Body of pancreas (tissue), 4 donors: ENCODE results near the gene ZSCAN5B. TPM values are rescaled to one million over a fixed set of nuclear protein-coding genes. Genes with fewer than 3 reads are reported as not detected.
A peak's percentile ranks its signal among the peaks of the same experiment; 100 is the strongest.
"Not testable (repeated sequence)": the region's sequence is repeated elsewhere in the genome, so short reads cannot be mapped to it uniquely, and the experiment has no call there.

ENCODE experiments used
- ATAC-seq: fragments of 150-250 bp; one replicate; pipeline ENCODE4 v1.9.1; 2016
- DNase-seq, 4 donors: peaks; one replicate each; pipeline ENCODE4 v3.0.0-alpha.2; 2019
- H3K27ac ChIP-seq, 4 donors: fragments of 200-600 bp; sonication (generic); 1 replicate in 3 of 4; 2 replicates in 1 of 4; pipeline versions ENCODE4 v1.5.1 to v1.6.1; 2016 to 2019; ENCODE audit warnings: mild to moderate bottlenecking in 1 of 4, mixed read lengths in 1 of 4, moderate library complexity in 1 of 4
- H3K27me3 ChIP-seq, 2 donors: fragments of 200-600 bp; sonication (generic); one replicate each; pipeline ENCODE4 v1.6.0; 2016; ENCODE audit warnings: mild to moderate bottlenecking in 1 of 2
- H3K36me3 ChIP-seq, 2 donors: fragments of 200-600 bp; sonication (generic); replicated peaks in 1 of 2; 2 replicates each; pipeline ENCODE4 v1.5.1; 2016; ENCODE audit warnings: low read depth in 2 of 2; ENCODE audit not compliant: insufficient read depth in 1 of 2
- H3K4me1 ChIP-seq: fragments of 200-600 bp; sonication (generic); one replicate; pipeline ENCODE4 v1.6.0; 2016
- H3K4me3 ChIP-seq, 2 donors: fragments of 200-600 bp; sonication (generic); 1 replicate in 1 of 2; 2 replicates in 1 of 2; pipeline ENCODE4 v1.5.1; 2016 to 2019
- H3K9me3 ChIP-seq, 3 donors: fragments of 200-600 bp; sonication (generic); 1 replicate in 2 of 3; 2 replicates in 1 of 3; pipeline ENCODE4 v1.5.1; 2016
- CTCF ChIP-seq, 7 experiments: fragments of 450-650 bp in 4 of 7; fragments of 200-600 bp in 3 of 7; sonication (generic) in 3 of 7; IDR thresholded peaks; one replicate each; pipeline ENCODE4 v1.5.1; 2016 to 2019; ENCODE audit warnings: antibody characterized with exemption in 7 of 7
- POLR2A ChIP-seq, 3 donors: fragments of 450-650 bp; IDR thresholded peaks; one replicate each; pipeline ENCODE4 v1.6.1; 2016; ENCODE audit warnings: antibody characterized with exemption in 3 of 3, mild to moderate bottlenecking in 2 of 3
- WGBS, 2 donors: methylation state at CpG; one replicate each; pipeline ENCODE4 v1.1.5; 2017; 5-methylcytosine and 5-hydroxymethylcytosine counted together
- intact Hi-C: fragments of 100-400 bp; cut with DNase I; formaldehyde crosslinking; loops from one replicate; pipeline ENCODE4 v1.15.1; 2023
- total RNA-seq, 2 donors: library from RNA; depleted of rRNA; stranded (reverse); fragments of >200 nt; gene quantifications; one replicate each; pipeline ENCODE4 v1.1.0, GENCODE V29; 2016

ZSCAN5B gene
- total RNA-seq, 2 donors from 2014 or later: not detected

DNA sequence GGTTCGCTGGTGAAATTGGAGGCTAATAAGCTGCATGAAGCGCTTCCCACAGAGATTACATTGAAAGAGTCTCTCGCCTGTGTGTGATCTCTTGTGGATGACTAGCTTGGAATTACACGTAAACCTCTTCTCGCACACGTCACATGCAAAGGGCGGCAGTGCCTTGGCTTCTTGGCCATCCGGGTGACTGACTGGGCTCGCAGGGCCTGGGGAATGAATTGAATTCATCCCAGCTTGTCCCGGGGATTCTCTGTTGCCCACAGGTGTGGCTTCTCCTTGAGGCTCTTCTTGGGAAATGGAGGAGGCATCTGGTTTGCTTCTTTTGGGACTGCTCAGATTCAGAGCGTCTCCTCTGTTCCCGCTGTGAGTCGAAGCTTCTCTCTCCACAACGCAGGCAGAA is 24.3 kb upstream of the ZSCAN5B start:
- H3K4me3 ChIP-seq: no peak overlapping the region
- 86 to 92% methylated on average over 14 of the region's 14 CpGs for WGBS, 2 donors
- DNase-seq: no peak
- H3K4me1 ChIP-seq: peaks cover 10% of the 10 kb centered on the region
- H3K27me3 ChIP-seq: no peaks in the 10 kb centered on the region
- ATAC-seq: no peak
- no peaks in the 10 kb centered on the region for H3K9me3 ChIP-seq
- intact Hi-C loops: no loop called here
- no peak overlapping the region for H3K27ac ChIP-seq
- no peak for TF ChIP-seq CTCF (IDR thresholded peaks at IDR 0.05)
- no peak for TF ChIP-seq POLR2A (IDR thresholded peaks at IDR 0.05)
- peaks cover 0 to 4% of the 10 kb centered on the region in 2 donors for H3K36me3 ChIP-seq

DNA sequence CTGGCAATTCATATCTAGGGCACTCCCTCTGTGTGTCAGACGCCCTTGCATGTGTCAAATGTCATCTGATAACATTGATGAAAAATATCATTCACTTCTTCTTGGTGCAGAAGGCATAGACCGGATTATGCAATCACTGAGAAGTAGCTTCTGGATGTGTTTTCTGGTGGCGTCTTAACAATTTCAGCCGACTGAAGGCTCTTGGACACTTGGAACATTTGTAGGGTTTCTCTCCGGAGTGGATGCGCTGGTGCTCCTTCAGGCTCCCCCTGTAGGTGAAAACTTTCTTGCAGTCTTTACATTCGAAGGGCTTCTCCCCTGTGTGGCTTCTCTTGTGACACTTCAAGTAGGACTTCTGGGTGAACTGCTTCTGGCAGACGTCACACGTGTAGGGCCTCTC is 23.9 kb upstream of the ZSCAN5B start:
- H3K27ac ChIP-seq, ATAC-seq, H3K36me3 ChIP-seq, H3K27me3 ChIP-seq, H3K9me3 ChIP-seq, intact Hi-C loops, H3K4me3 ChIP-seq: not testable (repeated sequence)
- WGBS, 2 donors: 53 to 54% methylated on average over 9 of the region's 9 CpGs
- H3K4me1 ChIP-seq: peaks cover 11% of the 10 kb centered on the region
- DNase-seq: peak in 2 of 4 donors; percentile 6 to 7
- TF ChIP-seq CTCF (IDR thresholded peaks at IDR 0.05): peak in 4 of 7 experiments; percentile 6 to 27 (median 16)

- H3K27me3 ChIP-seq: no peaks in the 10 kb centered on the region
- no peak overlapping the region for H3K27ac ChIP-seq
- TF ChIP-seq CTCF (IDR thresholded peaks at IDR 0.05) (no peak), POLR2A (IDR thresholded peaks at IDR 0.05) (no peak)
- peaks cover 0 to 4% of the 10 kb centered on the region in 2 donors for H3K36me3 ChIP-seq
- no peak for DNase-seq
- no peaks in the 10 kb centered on the region for H3K9me3 ChIP-seq
- H3K4me3 ChIP-seq: no peak overlapping the region
- intact Hi-C loops: no loop called here
- 85 to 88% methylated on average over 10 of the region's 10 CpGs for WGBS, 2 donors
- ATAC-seq: no peak
- H3K4me1 ChIP-seq: peaks cover 11% of the 10 kb centered on the region
Observed at GRCh38 chr19:56218961-56219360, 21.4 kb upstream of the ZSCAN5B start.

DNA sequence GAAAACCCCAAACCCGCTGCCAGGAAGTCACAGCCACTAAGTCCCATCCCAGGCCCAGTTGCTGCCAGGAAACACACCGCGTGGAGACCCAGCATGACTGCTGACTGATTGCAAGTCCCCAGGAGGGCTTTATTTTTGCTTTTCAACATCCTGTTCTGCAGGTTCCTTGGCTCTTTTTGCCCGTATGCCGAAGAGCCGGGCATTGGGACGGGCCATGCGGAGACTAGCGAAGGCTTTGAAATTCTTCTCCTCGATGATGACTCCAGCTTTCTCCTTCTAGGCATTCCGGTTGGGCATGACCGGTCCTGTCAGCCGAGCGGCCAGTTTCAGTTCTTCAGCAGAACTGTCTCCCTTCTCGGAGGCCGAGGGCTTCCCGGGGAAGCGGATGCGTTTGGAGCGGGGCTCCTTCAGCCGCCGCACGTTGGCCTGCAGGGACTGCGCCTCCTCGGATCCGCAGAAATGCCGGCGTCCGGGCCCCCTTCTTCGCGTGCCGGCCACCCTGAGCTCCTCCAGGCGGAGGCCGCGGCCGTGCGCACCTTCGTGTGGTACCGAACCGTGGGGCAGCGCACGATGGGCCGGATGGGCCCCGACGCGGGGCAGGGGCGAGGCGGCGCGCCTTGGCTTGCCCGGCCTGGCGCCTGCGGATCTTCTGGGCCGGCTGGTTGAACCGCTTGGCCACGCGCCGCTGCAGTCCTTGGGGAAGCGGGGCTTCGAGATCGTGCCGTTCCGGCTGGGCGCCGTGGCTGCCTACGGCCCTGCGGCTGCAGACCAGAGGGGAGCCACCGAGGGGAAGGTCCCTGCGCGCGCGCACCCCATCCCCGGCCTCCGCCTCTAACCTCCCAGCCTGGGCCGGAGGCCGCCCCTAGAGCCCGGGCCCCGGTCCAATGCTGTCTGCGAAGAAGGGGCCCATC is 19.7 kb upstream of the ZSCAN5B start:
- Histone ChIP-seq H3K4me1 (peaks cover 11% of the 10 kb centered on the region), H3K4me3 (peak overlapping the region in 1 of 2 donors; percentile 27), H3K36me3 (peaks cover 0 to 4% of the 10 kb centered on the region in 2 donors), H3K27me3 (no peaks in the 10 kb centered on the region), H3K9me3 (no peaks in the 10 kb centered on the region), H3K27ac (no peak overlapping the region)
- 4 to 13% methylated on average over 17 to 77 of the region's 79 CpGs for WGBS, 2 donors
- intact Hi-C loops: no loop called here
- no peak for TF ChIP-seq CTCF (IDR thresholded peaks at IDR 0.05)
- no peak for TF ChIP-seq POLR2A (IDR thresholded peaks at IDR 0.05)
- DNase-seq (peak in 2 of 4 donors; percentile 12 to 13), ATAC-seq (peak; percentile 27)
